KG1 (cell line): ENCODE measurements around the gene HMCN2.

ENCODE experiments used
- DNase-seq: peaks from one replicate; lab custom pipeline; 2025; lab: John Stamatoyannopoulos, UW

The HMCN2 gene

DNA sequence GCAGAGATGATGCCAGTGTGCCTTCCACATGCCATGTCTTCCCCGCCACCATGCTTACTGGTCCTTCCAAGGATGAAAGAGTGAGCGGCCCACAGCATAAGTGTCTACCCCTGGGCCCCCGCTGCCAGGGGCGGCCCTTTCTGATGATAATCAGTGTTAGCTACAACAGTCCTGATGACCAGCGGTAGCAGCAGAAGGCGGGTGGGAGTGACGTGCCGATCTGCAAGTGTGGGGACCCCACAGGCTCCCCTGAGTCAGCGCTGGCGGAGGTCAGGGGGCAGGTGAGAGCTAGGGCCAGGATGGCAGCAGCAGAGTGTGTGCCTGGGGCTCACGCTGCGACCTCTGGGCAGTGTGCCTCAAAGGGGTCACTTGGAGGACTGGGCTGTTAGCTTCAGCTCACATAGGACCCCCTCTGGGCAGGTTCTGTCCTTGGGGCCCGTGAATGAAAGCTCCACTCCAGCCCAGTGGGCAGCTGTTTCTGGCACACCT lies 80.4 kb downstream of the HMCN2 start:
- no peak for DNase-seq

- no peak for DNase-seq
Measured at GRCh38 chr9:130346431-130346830, 80.9 kb downstream of the HMCN2 start.

DNA sequence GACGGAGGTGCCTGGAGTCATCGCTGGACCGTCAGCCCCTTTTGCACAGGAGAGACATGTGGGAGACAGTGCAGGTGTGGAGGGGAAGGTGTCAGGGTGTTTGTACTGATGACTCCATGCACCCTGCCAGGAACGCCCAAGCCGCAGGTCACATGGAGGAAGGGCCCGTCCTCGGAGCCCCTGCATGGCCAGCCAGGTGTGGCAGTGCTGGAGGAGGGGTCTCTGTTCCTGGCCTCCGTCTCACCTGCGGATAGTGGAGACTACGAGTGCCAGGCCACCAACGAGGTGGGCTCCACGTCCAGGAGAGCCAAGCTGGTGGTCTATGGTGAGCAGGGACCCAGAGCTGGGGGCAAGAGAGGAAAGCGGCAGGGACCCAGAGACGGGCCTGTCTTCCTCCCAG lies 81.5 kb downstream of the HMCN2 start:
- no peak for DNase-seq

DNA sequence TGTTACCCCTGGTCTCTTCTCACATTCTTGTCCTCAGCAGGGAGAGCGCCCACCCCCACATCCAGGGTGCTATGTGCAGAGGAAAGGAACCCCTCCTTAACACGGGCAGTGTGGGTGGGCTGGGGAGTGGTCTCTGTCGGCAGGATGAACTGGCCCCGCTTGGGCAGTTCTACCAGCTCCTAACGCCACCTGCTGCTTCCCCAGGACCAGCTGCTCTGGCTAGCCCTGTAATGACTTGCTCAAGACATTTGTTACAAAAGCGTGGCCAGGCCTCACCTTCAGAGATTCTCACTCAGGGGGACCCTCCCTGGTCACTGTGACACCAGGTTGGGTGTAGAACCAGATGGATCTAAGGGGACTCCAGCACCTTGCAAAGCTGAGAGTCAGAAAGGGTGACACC lies 82.4 kb downstream of the HMCN2 start:
- no peak for DNase-seq

- no peak for DNase-seq
Measured at GRCh38 chr9:130348341-130348740, 82.8 kb downstream of the HMCN2 start.

DNA sequence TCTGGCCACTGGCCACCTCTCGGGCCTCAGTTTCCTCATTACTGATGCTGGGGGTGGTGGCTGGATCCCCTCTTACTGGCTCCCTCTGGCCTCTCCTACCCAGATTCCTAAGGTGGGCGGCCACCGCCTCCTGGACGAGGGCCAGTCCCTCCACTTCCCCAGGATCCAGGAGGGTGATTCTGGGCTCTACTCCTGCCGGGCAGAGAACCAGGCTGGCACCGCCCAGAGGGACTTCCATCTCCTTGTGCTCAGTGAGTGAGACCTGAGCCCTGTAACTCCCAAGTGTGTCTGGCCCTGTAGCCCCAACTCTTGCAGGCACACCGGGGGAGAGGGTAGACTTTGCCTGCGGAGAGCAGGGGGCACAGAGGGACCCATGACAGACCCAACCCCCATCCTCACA lies 83.3 kb downstream of the HMCN2 start:
- no peak for DNase-seq

DNA sequence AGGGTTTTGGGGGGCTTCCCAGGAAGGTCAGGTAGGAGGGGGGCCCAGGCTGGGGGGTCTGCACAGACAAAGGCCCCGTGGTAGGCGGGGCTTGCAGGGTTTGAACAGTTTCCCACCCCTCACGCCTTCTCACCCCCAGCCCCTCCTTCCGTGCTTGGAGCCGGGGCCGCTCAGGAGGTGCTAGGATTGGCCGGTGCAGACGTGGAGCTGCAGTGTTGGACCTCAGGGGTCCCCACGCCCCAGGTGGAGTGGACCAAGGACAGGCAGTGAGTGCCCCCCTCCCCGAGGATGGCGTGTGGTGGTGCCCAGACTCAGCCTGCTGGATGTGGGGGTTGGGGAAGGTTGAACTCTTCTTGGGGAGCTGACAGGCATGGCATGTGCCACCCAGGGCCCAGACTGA lies 83.8 kb downstream of the HMCN2 start:
- DNase-seq = no peak

- no peak for DNase-seq
Measured at GRCh38 chr9:130351343-130351742, 85.8 kb downstream of the HMCN2 start.

- DNase-seq = no peak
Measured at GRCh38 chr9:130352081-130352480, 86.5 kb downstream of the HMCN2 start.

DNA sequence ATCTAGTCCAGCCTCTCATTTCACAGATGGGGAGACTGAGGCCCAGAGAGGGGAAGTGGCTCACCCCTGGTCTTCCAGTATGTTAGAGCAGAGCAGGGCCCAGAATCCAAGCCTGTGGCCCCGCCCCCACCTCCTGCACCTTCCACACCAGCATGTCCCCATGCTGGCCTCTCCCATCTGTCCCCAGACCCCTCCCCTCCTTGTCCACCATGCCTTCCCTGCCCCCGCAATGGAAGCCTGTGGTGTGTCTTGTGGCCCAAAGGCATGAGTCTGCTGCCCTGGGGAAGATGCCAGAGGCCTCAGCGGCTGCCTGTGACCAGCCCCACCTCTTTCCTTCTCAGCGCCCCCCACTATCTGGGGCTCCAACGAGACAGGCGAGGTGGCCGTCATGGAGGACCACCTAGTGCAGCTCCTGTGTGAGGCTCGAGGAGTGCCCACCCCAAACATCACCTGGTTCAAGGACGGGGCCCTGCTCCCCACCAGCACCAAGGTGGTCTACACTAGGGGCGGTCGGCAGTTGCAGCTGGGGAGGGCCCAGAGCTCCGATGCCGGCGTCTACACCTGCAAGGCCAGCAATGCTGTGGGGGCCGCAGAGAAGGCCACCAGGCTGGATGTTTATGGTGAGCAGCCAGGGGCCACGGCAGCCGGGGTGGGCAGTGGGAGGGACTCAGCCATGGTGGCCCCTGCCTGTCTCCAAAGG lies 87.2 kb downstream of the HMCN2 start:
- DNase-seq = no peak

DNA sequence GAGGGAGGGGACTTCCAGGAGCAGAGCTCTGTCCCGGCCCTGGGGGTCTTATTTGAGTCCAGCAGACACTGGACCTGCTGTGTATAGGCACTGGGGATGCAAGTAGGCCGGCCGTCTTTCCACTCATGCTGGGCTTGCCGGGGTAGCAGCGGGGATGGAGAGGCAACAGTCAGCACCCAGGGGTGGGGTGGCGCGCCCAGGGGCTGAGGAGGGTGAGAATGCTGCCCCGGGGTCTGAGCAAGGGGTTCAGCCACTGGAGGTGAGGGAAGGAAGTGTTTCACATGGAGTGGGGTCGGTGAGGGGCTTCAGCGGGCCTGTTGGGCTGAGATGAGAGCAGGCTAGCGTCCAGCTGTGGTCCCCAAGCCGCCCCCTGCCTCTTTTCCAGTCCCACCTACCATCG lies 88.8 kb downstream of the HMCN2 start:
- DNase-seq = no peak

DNA sequence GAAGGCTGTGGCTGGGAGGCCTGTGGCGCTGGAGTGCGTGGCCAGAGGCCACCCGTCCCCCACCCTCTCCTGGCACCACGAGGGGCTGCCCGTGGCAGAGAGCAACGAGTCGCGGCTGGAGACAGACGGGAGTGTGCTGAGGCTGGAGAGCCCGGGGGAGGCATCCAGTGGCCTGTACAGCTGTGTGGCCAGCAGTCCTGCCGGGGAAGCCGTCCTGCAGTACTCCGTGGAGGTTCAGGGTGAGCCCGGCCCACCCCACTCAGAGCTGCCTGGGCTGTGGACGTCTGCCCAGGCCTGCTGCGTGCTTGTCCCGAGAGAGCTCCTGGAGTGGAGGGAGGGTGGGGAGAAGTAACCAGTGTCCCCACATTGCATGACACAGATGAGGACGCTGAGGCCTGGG lies 89.2 kb downstream of the HMCN2 start:
- DNase-seq = no peak

DNA sequence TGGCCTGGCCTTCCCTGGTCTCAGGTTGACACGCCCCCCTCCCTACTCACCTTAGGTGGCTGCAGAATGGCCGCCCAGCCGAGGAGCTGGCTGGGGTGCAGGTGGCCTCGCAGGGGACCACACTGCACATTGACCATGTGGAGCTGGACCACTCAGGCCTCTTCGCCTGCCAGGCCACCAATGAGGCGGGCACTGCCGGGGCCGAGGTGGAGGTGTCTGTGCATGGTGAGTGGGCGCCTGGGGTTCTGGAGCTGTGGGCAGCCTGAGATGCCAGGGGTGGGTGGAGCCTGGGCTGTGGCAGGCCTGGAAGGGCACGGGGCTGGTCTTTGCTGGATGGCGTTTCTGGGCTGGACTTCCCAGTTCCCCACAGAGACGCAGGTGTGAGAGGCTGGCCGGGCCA lies 90.5 kb downstream of the HMCN2 start:
- no peak for DNase-seq

GRCh38 chr9:130356877-130357584 lies 91.5 kb downstream of the HMCN2 start:
- DNase-seq = no peak

- no peak for DNase-seq
Measured at GRCh38 chr9:130358928-130359327, 93.4 kb downstream of the HMCN2 start.

DNA sequence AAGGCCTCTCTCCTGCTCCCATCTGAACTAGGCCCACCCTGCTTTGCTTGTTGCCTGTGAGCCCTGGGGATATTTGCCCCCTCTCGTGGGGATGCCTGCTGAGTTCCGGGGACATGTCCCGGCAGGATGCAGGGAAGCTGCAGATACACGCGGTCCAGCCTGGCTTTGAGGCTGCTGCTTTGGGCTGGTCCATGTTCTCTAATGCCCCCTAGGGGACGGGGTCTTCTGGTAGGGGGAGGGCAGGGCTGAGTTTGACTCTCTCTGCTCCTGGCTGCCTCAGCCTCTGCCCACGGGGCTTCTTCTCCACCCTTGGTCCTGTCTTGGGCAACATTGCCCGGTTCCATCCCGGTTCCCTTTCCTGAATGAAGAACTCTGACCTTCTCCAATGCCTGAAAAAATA lies 94.3 kb downstream of the HMCN2 start:
- DNase-seq = no peak

DNA sequence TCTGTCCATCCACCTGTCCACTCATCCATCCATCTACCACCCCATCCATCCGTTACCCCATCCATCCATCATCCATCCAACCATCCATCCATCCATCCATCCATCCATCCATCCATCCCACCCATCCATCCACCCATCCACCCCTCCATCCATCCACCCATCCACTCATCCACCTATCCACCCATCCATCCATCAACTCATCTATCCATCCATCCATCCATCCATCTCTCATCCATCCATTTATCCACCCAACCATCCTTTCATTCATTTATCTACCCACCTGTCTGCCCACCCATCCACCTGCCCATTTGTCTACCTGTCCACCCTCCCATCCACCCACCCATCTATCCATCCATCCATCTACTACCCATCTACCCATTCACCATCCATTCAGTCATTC lies 95.1 kb downstream of the HMCN2 start:
- DNase-seq = no peak

DNA sequence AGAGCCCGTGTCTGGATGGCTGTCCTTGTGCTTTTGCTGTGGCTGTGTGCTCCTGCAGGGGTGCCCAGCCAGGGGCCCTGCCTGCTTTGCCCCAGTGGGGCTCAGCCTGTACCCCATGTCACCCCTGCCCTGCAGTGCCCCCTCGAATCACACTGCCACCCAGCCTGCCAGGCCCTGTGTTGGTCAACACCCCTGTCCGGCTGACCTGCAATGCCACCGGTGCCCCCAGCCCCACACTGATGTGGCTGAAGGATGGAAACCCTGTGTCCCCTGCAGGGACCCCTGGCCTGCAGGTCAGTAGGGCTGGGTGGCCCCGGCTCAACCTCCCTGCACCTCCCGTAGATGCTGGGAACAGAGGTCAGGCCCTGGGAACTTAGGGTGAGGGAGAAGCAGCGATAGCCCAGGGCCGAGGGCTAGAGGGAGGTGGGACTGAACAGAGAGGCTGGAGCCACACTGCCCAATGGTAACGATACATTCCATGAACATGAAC lies 96.4 kb downstream of the HMCN2 start:
- no peak for DNase-seq

GRCh38 chr9:130362691-130363090 lies 97.1 kb downstream of the HMCN2 start:
- DNase-seq = no peak

- DNase-seq = no peak
Measured at GRCh38 chr9:130363755-130364404, 98.3 kb downstream of the HMCN2 start.

- no peak for DNase-seq
Measured at GRCh38 chr9:130364619-130365322, 99.2 kb downstream of the HMCN2 start.

DNA sequence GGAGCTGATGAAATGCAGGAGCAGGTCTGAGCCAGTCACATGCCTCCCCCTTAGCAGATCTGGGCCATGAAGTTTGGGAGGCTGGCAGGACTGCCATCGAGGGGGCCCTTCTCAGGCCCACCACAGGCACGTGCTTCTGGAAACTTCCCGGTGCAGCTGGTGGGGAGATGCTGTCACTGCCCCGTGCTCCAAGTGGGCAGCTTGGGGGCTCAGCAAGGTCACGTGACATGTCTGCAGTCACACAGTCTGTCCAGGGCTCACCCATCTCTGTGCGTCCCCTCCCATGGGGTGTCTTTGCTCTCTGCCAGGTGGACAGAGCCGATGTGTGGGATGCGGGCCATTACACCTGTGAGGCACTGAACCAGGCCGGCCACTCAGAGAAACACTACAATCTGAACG lies 99.8 kb downstream of the HMCN2 start:
- DNase-seq = no peak
